NCI-H1105 treated with DMSO at 0.1 percent for 48 hours (cell line): ENCODE measurements around the gene HELZ2.

Experiments
- DNase-seq: peaks from one replicate; lab custom pipeline; 2025; lab: John Stamatoyannopoulos, UW

Gene HELZ2

GRCh38 chr20:63597651-63598478 is 23.8 kb upstream of the HELZ2 start:
- DNase-seq: no peak

GRCh38 chr20:63596423-63596822 is 22.4 kb upstream of the HELZ2 start:
- DNase-seq: no peak

- no peak for DNase-seq
Observed at GRCh38 chr20:63595416-63596127, 21.5 kb upstream of the HELZ2 start.

- no peak for DNase-seq
Observed at GRCh38 chr20:63594043-63594561, 20.1 kb upstream of the HELZ2 start.

GRCh38 chr20:63592661-63593060 is 18.6 kb upstream of the HELZ2 start:
- no peak for DNase-seq

- DNase-seq: no peak
Observed at GRCh38 chr20:63591786-63592355, 17.8 kb upstream of the HELZ2 start.

GRCh38 chr20:63591147-63591533 is 17.1 kb upstream of the HELZ2 start:
- no peak for DNase-seq

GRCh38 chr20:63590218-63591146 is 16.4 kb upstream of the HELZ2 start:
- DNase-seq: no peak

- DNase-seq: peak; percentile 82
Observed at GRCh38 chr20:63589261-63590217, 15.5 kb upstream of the HELZ2 start.

GRCh38 chr20:63588641-63589041 is 14.6 kb upstream of the HELZ2 start:
- DNase-seq: no peak

GRCh38 chr20:63587776-63588591 is 13.9 kb upstream of the HELZ2 start:
- no peak for DNase-seq

- DNase-seq: no peak
Observed at GRCh38 chr20:63587256-63587655, 13.2 kb upstream of the HELZ2 start.

GRCh38 chr20:63586797-63587196 is 12.8 kb upstream of the HELZ2 start:
- DNase-seq: no peak

- DNase-seq: no peak
Observed at GRCh38 chr20:63585616-63586565, 11.9 kb upstream of the HELZ2 start.

GRCh38 chr20:63582382-63583063 is 8.5 kb upstream of the HELZ2 start:
- DNase-seq: no peak

- peak; percentile 2 for DNase-seq
Observed at GRCh38 chr20:63580796-63581461, 6.9 kb upstream of the HELZ2 start.

- DNase-seq: no peak
Observed at GRCh38 chr20:63579017-63579694, 5.1 kb upstream of the HELZ2 start.
